HG03521 (cell line): ENCODE results near the gene HIGD1B.

Experiments
- ATAC-seq: cut with Tn5 transposase; IDR thresholded peaks from one replicate; pipeline ENCODE4 v1.9.1; 2021; ENCODE audit warnings: mild to moderate bottlenecking, moderate library complexity; ENCODE audit not compliant: unreplicated experiment

The HIGD1B gene

DNA sequence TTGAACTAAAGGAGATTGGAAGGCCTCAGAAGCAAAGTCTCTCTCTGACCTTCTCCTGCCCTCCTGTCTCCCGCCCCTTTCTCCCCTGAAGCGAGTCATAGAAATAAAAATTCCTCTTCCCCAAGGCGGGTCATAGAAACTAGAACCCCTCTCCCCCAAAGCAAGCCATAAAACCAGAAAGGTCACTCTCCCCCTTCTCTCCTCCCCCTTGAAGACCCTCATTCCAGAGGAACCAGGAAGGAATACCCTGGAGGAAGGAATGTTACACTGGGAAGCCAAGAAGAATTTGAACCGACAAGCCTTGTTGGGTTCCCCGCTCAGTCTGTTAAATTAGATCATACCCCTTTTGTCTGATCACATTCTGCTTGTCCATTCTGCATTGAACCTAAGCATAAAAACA is 14.9 kb upstream of the HIGD1B start:
- no peak for ATAC-seq

- no peak for ATAC-seq
Measured at GRCh38 chr17:44837196-44837595, 10.5 kb upstream of the HIGD1B start.

DNA sequence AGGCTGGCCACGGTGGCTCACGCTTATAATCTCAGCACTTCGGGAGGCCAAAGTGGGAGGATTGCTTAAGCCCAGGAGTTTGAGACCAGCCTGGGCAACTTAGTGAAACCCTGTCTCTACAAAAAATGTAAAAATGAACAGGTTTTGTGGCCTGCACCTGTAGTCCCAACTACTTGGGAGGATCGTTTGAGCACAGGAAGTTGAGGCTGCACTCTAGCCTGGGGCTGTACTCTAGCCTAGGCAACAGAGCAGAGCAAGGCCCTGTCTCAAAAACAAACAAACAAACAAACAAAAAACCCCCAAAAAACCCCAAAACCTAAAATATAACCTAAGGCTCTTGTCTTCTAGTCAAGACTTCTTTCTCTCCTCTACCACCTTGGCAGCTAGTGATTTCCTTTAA is 7.4 kb upstream of the HIGD1B start:
- no peak for ATAC-seq

DNA sequence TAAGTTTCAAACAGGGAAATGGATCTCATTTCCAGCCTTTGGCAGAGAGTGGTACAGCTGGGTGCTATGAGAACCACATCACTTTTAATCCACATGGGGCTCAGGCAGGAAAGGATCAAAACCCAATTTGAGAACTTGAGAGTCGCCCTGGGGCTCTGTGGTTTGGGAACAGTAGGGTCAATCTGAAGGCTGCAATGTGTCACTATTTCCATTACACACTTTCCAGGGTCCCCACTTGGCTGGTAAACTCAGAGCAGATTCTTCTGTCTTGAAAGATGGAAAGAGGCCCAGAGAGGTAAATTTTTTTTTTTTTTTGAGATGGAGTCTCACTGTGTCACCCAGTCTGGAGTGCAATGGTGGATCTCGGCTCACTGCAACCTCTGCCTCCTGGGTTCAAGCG is 6.7 kb upstream of the HIGD1B start:
- ATAC-seq: no peak

DNA sequence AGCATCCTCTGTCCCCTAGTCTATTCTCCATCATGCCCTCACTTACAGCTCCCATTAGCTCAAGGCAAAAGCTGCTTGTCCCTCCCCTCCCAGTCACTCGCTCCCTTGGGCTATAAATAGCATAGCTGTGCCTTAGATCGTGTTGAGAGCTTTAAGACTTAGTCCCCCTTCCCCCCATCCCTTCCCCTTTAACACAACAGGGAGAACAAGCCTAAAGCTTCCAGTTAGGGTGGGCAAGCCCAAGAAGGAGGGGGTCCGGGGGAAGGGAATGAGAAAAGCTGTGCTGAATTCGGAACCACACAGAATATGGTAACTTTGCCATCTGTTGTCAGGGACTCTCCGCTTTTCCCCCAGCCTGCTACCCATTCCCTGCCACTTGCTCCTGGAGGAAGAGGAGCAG is 4.9 kb upstream of the HIGD1B start:
- no peak for ATAC-seq

DNA sequence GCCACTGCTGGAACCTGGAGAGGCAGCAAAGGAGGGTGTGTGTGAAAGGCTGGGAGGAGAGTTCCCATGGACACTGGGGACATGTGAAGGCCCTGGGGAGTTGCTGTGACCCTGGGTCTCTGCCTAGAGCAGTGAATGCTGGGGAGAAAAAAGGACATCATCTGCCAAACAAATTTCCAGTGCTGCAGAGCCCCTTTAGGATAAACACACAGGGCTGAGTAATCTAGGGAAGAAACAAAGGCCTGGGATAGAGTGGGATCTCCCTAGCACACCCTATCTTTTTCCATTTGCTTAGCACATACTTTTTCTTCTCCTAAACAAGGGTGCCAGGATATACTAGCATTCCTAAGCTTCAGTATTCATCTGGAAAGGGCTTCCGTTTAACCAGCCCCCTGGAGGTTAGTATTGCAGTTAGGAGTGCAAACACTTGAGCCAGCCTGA is 3.3 kb upstream of the HIGD1B start:
- ATAC-seq: no peak

DNA sequence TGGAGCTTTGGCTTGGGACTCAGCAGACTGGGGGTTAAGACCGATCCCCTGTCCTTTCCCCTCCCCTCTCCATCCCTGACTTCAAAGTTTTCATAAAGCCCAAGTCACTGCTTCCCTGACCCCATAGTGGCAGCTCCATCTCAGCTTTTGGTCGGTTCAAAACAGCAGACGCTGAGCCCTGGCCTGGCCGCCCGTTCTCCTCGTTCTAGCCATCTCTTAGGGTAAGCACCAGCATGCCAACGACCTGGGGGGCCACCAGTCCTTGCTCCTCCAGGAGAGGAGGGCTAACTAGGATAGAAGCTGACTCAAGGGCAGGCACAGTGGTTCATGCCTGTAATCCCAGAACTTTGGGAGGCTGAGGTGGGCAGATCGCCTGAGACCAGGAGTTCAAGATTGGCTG is 1.5 kb upstream of the HIGD1B start:
- no peak for ATAC-seq

DNA sequence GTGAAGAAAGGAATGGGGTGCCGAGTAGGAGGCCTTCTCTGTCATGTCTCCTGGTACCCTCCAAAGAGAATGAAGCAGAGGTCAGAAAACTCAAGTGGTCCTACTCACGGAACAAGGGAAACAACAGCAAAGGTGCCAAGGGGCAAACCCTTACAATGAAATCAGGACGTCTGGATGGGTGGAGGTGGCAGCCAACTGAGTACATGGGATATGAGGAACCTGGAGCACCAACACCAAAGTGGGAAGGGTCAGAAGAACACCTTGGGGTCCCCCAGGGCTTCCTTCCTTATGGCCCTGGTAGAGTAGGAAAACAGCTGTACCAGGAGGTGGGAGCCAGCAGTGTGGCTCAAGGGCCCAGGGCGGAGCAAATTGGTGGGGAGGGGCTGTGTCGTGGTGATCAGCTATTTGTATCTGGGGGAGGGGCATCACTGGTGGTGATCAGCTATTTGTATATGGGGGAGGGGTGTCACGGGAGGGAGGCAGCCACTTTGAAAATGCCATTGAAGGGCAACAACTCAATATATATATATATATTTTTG is 643 bp downstream of the HIGD1B start:
- no peak for ATAC-seq

DNA sequence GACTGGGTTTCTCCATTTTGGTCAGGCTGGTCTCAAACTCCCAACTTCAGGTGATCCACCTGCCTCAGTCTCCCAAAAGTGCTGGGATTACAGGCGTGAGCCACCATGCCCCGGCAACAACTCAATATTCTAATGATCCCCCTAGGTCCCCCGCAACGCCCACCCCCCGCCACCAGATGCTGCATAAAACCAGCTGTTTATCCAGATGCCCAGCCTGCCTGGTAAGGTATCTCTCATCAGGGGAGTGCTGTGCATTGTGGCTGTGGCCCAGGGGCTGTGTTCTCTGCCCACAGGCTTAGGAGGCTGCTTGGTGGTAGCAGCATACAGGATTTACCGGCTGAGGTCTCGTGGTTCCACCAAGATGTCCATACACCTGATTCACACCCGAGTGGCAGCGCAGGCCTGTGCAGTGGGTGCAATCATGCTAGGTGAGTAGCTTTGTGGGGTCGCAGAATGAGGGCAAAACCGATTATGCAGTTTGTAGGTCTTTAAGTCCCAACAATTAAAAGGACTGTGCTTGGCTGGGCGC is 1.3 kb downstream of the HIGD1B start:
- ATAC-seq: no peak

DNA sequence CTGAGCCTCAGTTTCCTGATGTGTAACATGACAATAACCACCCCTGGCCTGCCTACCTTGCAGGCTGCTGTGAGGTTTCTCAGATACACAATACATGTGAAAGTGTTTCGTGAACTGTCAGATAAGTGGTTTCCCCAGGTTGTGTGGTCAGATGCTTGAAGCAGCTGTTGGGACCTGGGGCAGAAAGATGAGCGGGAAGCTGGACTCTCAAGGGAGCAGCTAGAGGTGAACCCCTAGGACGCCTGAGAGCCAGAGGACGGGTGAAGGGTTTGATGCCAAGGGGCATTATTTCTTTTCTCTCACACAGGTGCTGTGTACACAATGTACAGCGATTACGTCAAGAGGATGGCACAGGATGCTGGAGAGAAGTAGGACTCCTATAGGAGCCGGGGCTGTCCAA is 2.3 kb downstream of the HIGD1B start:
- ATAC-seq: no peak

DNA sequence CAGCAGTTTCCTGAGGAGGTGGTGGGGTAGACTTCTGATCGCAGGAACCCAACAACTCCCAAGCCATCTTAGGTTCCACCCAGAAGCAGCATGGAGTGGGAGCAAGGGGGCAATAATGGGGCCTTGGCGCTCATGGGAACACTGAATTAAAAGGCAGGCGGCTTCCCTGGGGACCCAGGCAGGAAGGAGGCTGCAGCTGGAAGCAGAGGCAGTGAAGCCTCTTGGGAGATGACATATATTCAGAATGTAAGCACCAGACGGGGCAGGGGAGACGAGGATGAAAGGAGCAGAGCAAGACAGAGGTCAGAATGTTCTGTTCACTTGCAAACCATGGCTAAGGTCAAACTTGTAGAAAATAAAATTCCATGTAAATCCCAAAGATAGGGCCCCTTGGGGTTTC is 2.9 kb downstream of the HIGD1B start:
- ATAC-seq: no peak

- no peak for ATAC-seq
Measured at GRCh38 chr17:44854192-44854591, 6.5 kb downstream of the HIGD1B start.

- no peak for ATAC-seq
Measured at GRCh38 chr17:44859701-44860100, 12.0 kb downstream of the HIGD1B start.

GRCh38 chr17:44862278-44862914 is 14.7 kb downstream of the HIGD1B start:
- ATAC-seq: no peak

- no peak for ATAC-seq
Measured at GRCh38 chr17:44863061-44863918, 15.6 kb downstream of the HIGD1B start.

- ATAC-seq: no peak
Measured at GRCh38 chr17:44864831-44865230, 17.1 kb downstream of the HIGD1B start.

GRCh38 chr17:44865231-44865660 is 17.6 kb downstream of the HIGD1B start:
- ATAC-seq: no peak

GRCh38 chr17:44865931-44866330 is 18.2 kb downstream of the HIGD1B start:
- no peak for ATAC-seq

- ATAC-seq: no peak
Measured at GRCh38 chr17:44867841-44868240, 20.2 kb downstream of the HIGD1B start.

DNA sequence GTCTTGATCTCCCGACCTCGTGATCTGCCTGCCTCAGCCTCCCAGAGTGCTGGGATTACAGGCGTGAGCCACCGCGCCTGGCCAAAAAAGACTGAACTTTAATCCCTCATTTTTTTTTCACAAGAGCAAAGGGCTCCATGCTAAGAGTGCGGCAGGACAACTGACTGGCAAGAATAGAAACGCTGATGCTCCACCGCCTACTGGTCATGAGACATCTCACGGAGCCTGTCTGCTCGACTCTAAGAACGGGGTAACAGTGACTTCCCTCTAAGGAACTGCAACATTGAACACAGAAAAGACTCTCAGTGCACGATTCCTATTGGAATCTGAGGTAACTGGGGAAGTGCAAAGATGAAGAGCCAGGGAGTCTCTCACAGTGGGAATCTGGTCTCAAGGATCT is 23.9 kb downstream of the HIGD1B start:
- no peak for ATAC-seq

GRCh38 chr17:44872131-44872768 is 24.6 kb downstream of the HIGD1B start:
- no peak for ATAC-seq
